SIG-M5 treated with dmso at 0.1 percent for 504 hours (cell line): ENCODE measurements around the gene EMX1.
A peak's percentile ranks its signal among the peaks of the same experiment; 100 is the strongest.

Experiments used
- DNase-seq: peaks from one replicate; lab custom pipeline; 2025; ENCODE audit not compliant: unreplicated experiment; lab: John Stamatoyannopoulos, UW

EMX1 gene

DNA sequence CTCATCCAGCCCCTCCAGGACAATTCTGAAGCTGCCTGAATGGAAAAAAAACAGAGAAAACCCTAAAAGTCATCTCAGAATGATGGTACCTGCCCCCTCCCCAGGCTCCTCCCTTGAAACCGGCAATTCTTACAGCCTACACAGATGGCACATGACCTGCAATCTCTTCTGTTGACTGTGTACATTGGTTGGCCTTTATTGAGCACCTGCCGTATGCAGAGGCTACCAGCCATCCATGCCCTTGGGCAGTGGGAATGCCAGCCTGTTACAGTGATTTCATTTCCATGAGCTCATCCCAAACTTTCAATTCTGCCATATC, 57.1 kb downstream of the EMX1 start:
- DNase-seq: no peak

GRCh38 chr2:72975017-72975416, 57.7 kb downstream of the EMX1 start:
- no peak for DNase-seq

DNA sequence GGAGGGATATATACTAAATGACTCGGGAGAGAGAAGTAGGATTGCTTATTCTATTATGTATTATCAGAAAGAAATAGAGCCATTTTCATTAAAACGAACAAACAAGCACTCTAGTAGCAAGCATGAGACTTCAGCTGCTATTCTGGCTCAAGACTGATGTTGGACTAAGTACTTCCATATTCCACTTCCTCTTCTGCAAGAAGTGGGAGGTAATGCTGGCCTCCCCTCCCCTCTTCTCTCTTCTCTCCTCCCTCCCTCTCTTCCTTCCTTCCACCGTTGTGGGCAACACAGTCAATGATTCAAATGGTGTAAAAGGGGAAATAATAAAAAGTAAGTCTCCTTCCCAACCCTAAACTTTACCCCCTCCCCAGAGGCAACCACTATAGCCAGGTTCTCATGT, 62.6 kb downstream of the EMX1 start:
- peak; percentile 94 for DNase-seq

DNA sequence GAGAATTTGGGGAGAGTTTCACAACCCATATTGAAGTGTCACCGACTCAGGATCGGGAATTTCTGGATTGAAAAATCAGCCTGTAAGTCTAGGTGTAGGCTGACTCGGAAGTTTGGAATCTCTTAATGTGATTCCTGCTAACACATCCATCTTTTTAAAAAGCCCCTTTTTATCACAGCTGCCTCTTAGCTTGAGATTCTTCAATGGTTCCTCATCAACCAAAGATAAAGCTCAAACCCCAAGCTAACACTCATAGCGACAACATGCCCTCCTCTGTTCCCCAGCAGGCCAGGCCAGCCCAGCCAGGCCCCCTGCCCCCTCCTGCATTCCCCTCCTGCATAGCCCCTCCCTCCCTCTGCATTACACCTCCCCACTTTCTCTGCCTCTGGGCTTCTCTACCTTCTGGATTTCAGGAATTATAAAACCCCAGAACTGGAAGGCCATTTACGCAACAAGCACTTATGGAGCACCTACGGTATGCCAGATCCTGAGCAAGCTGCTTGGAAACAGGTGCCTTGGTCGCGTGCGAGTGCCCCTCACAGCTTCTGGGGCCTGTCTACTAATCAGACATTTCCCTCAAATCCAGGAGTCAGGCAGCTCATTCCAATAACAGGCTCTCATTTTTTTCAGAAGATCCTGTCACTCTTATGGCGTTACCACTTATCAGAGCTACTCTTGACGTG, 63.4 kb downstream of the EMX1 start:
- DNase-seq: no peak

- DNase-seq: no peak
Measured at GRCh38 chr2:72981536-72981935, 64.2 kb downstream of the EMX1 start.

DNA sequence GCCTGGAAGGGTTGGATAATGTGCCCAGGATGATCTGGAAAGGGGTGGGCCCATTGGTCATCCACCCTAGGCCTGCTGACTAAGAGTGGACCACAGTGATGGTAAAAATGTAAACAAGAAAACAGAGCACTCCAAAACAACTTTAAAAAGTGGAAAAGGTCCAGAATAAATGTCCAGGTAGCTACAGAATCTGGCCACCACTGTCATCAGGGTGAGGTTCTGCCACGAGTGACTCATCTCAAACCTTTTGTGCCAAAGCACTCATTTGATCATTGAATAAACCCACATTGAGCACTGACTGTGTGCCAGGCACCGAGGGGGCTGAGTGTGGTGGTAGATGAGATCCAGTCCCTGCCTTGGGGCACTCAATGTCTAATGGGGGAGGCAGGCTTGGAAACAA, 64.9 kb downstream of the EMX1 start:
- no peak for DNase-seq

DNA sequence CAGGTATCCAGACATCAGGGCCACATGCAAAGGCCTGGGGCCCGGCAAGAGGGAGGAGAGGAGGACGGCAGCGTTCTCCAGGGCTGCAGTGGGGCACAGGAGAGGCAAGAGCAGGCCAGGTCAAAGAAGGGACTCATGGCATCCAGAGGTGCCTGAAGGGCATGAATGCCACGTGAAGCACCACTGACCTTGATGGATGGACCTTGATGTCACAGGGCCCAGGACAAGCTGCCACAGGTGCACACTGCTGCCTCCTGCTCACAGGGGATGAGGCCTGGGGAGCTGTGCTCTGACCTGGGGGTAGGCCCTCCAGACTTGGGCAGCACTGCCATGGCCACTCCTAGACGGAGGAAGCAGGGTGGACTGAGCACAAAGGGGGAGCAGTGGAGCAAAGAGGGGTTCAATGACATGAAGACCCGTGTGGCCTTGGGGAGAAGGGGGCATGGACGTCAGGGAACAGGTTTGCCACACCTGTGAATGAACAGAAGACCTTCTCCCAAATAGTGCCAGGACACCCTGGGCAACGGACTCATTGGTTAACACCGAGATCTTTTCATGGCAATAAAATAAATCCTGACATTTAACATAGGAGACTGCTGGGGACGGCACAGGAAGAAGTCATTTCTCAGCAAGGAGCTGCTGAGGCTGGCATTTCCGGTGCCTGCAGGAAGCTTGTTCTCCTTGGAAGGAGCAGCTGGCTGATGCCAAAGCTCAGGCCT, 65.6 kb downstream of the EMX1 start:
- DNase-seq: no peak

DNA sequence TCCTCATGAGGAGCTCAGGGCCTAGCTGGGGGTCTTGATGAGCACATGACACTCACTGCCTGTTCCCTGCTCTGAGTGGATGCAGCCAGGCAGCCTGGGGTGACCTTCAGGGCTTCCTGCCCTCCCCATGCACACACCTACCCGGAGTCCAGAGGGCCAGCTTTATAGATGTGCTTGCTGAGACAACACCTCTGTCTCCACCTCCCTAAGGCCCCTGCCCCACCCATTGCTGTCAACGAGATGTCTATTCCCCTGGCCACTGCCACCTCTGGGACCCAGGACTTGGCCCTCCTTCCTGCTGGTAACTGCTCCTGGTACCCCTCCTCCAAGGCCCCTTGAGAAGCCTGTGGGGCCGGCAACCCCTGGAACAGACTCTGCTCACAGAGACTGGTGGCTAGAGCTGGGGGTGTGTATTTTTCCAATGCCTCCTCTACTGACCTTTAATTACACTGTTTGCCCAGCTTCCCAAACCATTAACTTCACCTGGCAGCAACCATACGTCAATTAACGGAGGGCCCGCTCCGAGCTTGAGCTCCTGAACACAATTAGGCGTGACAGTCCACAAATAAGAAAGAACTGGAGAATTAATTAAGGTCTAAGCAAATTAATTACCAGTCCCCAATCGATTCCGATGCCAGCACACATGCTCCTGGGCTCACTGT, 66.3 kb downstream of the EMX1 start:
- no peak for DNase-seq

GRCh38 chr2:72984172-72984671, 66.9 kb downstream of the EMX1 start:
- DNase-seq: no peak
